Daoy (cell line): ENCODE data around the gene CTNNA1. TPM values are rescaled to one million over a fixed set of nuclear protein-coding genes. Genes with fewer than 3 reads are reported as not detected.
"Not testable (repeated sequence)": the region's sequence is repeated elsewhere in the genome, so short reads cannot be mapped to it uniquely, and the experiment has no call there.

Experiments
- DNase-seq: peaks from one replicate; pipeline ENCODE4 v3.0.0-alpha.2; 2015; ENCODE audit warnings: low read depth
- total RNA-seq: library from RNA; depleted of rRNA; stranded (reverse); fragments of >200 nt; shearing (Covaris generic); gene quantifications from 2 replicates; pipeline ENCODE4 v1.2.3, GENCODE V29; 2014

The CTNNA1 gene
- total RNA-seq, 1 experiment from 2014 or later: 255 TPM

- DNase-seq: no peak
Observed at GRCh38 chr5:138809391-138809790, 56.2 kb downstream of the CTNNA1 start.

DNA sequence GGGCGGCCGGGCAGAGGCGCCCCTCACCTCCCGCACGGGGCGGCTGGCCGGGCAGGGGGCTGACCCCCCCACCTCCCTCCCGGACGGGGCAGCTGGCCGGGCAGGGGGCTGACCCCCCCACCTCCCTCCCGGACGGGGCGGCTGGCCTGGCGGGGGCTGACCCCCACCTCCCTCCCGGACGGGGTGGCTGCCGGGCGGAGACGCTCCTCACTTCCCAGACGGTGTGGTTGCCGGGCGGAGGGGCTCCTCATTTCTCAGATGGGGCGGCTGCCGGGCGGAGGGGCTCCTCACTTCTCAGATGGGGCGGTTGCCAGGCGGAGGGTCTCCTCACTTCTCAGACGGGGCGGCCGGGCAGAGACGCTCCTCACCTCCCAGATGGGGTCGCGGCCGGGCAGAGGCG is 57.6 kb downstream of the CTNNA1 start:
- DNase-seq: not testable (repeated sequence)

GRCh38 chr5:138815529-138815928 is 62.3 kb downstream of the CTNNA1 start:
- no peak for DNase-seq

DNA sequence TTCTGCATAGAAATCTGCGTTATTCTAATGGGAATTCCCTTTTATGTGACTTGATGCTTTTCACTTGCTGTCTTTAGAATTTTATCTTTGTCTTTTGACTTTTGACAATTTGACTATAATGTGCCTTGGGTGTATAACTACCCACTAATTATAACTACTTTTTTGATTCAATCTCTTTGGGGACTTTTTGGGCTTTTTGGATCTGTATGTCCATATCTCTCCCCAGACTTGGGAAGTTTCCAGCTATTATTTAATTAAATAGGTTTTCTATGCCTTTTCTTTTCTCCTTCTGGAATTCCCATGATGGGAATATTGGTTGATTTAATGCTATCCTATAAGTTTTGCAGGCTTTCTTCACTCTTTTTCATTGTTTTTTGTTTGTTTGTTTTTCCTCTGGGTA is 64.0 kb downstream of the CTNNA1 start:
- no peak for DNase-seq

- DNase-seq: no peak
Observed at GRCh38 chr5:138819081-138819480, 65.9 kb downstream of the CTNNA1 start.

DNA sequence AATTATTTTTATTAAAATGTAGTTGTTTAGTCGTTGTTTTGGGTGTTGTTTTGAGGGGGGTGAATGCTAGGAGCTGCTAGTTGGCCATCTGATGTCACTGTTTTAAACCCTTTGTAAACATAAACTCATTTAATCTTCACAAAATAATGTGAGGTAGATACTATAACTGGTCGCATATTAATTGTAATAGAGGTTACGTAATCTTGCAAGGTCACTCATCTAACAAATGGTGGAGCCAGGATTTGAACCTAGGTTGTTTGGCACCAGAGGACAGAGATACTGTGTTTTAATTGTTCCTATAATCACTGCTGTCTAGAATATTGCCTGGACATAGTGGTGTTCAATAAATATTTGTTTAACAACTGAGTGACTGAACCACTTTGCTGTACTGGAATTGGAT is 67.5 kb downstream of the CTNNA1 start:
- DNase-seq: no peak

- DNase-seq: no peak
Observed at GRCh38 chr5:138824516-138824915, 71.3 kb downstream of the CTNNA1 start.

DNA sequence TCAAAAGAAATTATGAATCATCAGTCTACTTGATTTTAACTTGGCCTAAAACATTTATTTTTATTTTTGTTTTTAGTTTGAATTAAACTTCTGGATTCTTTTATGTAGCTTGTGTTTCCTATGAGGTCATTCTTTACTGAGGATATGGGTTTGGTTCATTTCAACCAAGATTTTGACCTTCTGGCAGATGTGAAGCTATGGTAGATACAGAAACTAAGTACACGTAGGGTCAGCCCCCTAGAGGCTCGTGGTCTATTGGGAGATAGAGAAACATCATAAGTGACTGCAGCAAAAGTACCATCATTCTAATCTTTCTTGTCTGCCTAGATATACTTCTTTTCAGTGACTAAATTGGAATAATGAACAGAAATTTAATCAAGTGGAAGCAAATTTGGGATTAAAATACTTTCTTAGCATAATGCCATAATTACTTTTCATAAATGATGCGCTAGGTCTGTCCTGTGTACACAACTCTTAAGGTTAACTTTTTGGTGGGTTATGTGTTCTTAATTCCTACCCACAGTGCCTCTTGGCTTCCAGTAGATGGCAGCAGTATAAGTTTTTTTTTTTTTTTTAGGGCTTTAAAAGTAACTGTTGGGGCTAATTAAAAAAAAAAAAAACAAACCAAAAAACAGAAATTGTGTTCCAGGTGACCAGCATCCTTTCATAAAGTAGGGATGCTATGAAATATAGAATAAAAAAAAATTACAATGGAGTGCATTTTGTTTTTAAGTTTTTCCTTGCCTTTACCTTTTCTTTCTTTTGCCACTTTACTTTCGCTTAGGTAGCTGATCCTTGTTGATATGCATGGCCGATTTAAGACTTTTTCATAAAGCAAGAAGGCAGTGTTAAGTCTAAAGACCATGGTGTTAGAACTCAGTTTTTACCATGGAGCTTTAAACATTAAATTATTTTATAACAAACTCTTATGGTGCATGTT is 72.0 kb downstream of the CTNNA1 start:
- no peak for DNase-seq

- DNase-seq: no peak
Observed at GRCh38 chr5:138828556-138828955, 75.3 kb downstream of the CTNNA1 start.

DNA sequence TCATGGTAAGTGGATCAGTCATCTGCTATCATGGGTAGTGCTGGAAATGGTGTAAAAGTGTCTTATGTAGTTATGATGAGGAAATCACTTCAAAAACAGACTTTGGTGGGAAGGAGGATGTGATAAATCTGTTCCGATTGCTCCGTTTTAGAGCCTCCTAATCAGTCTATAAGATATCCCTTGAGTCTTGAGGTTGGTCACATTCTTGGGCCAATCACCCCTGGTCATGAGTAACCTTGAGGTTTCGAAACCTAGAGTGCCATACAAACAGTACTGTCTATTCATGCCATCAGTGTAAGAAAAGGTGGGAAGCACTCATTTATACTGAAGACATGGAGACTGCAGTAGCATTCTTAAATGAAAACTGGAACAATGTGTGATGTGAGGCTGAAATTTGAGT is 76.1 kb downstream of the CTNNA1 start:
- DNase-seq: no peak

DNA sequence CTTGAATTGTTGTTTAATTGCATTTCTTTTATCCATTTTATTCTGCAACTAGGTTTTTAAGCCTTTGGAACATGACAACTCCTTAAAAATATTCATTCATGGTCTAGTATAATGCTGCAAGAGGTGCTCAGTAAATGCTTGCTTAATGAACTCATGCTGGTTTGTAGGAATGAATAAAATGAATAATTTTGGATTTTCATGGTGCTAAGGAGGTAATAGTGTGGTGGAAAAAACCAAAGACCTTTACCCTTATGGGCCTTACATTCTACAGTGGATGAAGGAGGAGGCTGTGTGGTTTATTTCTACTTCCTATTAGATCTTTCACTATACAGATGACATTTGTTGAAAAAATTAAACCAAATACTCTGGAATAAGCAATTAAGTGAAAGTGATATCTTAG is 78.5 kb downstream of the CTNNA1 start:
- no peak for DNase-seq

DNA sequence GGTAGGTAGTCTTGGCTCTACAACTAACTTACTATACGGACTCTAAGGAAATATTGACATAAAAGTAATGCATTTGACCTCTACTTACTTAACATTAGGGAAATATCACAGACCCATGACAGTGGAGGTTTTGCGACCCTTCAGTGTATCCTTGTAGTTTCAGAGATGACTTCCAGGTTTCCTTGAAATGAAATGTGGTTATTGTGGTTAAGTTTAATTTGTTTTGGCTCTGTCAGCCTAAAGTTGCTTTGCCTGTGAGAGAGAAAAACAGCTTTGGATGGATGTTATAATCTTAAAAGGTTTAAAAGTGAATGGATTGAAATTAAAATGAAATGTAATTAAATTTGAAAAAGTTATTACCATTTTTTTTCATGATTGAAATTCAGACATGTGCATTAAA is 79.0 kb downstream of the CTNNA1 start:
- DNase-seq: no peak

GRCh38 chr5:138833080-138833479 is 79.9 kb downstream of the CTNNA1 start:
- no peak for DNase-seq

DNA sequence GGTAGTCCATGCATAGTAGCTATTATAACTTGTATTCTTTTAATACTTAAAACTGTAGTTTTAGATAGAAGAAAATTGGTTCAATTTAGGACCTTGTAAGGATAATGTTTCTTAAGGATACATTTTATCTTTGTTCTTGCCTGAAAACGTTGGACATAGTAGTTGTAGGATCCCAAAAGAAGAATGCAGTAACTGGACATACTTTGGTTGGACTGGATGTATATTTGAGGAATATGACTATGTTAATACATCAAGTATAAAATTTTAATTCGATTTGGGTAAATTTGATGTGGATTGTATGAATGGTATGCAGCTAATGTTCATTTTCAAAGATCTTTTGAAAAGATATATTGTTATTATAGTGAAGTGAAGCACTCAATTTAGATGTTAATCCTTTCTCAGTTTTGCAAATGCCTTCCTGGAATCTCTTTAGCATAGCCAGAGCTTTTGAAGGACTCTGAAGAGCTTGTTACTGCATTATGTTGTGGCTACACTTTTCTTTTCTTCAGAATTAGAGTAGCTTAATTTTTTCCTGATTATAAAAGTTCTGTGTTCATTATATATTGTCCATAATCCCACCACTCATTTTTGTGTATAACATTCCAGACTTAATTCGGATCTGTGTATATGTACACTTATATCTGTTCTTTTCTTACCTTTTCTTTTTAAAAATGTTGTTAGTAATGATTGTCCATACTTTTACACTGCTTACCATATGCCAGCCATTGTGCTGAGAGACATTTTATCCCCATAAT is 80.7 kb downstream of the CTNNA1 start:
- DNase-seq: no peak

DNA sequence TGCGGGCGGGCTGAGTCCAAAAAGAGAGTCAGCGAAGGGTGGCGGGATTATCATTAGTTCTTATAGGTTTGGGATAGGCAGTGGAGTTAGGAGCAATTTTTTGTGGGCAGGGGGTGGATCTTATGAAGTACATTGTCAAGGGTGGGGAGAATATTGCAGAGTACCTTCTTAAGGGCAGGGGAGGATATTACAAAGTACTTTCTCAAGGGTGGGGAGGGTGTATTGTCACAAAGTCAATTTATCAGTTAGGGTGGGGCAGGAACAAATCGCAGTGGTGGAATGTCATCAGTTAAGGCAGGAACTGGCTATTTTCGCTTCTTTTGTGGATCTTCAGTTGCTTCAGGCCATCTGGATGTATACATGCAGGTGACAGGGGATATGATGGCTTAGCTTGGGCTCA is 81.6 kb downstream of the CTNNA1 start:
- not testable (repeated sequence) for DNase-seq

DNA sequence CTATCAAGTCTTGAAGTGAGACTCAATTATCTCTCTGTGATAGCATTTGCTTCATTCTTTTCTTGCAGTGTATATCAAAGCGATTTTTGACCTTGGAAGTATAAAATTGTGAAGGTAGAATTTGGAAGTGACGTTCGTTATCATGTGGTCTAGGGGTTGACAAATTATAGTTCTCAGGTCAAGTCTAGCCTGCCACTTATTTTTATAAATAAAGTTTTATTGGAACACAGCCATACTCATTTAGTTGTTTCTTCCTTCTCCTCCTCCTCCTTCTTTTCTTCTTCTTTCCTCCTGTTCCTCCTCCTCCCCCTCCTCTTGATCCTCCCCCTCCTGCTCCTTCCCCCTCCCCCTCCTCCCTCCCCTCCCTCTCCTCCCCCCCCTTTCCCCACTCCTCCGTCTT is 83.9 kb downstream of the CTNNA1 start:
- no peak for DNase-seq

DNA sequence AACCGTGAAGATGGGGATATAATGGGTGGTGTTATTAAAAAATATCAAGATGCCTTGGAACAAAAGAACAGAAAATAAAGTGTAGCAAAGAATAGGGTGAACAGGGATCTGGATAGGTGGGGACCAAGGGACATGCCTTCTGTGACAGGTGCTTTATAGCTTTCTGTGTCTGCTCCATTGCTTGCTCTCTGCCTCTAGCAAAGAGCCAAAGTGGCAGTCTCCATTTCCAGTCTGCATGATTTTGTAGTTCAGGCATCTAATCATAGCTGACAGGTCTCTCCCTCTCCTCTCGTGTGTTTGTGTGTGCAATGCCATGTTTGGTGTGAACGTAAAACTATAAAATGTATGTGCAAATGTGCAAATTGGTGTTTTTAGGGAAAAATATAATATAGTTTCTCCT is 86.9 kb downstream of the CTNNA1 start:
- DNase-seq: no peak

- no peak for DNase-seq
Observed at GRCh38 chr5:138841531-138841930, 88.3 kb downstream of the CTNNA1 start.

DNA sequence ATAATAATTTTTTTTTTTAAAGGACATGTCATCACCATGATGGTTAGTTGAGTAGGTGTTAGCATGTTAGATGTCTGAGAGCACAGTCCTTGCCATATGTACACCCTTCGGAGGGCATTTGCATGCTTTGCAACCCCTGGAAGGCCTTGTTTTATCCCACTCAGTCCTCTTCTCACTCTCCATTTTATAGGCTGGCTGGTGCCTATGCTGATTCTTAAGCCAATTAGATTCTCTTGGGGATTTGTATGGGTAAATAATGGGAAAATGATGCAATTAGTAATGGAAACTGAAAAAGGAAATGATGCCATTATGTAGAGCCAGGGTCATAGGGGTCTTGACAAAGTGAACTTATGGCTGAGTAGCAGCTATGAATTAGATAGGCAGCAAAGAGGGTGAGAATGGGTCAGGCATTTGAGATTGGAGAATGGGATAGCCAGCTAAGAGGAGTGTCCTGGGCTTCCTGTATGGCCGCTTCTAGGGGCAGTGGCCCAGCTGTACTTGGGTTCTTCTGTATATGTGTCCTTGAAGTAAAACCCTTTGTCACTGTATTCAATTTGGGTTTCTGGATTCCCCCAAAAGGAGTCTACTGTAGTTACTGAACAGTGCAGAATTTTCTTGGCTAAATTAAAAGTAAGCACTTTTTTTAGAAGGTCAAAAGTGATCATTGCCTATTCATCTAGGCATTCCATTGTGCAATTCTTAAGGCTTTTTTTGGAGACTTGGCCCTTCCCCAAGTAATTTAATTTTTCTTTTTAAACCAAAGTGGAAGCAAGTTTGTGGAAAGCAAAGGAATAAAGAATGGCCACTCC is 90.3 kb downstream of the CTNNA1 start:
- no peak for DNase-seq

DNA sequence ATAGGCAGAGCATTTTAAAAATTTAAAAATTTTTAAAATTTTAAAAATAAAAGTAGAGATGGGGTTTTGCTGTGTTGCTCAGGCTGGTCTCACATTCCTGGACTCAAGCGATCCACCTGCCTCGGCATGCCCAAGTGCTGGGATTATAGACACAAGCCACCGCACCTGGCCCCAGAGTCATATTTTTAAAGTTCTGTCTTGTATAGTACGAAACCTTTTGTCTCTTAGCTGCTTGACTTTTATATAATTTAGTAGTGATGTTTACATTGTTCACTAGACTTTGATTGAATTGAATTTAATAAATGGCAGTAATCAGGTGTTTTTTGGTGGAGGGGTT is 90.9 kb downstream of the CTNNA1 start:
- DNase-seq: no peak

GRCh38 chr5:138844812-138845513 is 91.7 kb downstream of the CTNNA1 start:
- DNase-seq: peak; percentile 53

DNA sequence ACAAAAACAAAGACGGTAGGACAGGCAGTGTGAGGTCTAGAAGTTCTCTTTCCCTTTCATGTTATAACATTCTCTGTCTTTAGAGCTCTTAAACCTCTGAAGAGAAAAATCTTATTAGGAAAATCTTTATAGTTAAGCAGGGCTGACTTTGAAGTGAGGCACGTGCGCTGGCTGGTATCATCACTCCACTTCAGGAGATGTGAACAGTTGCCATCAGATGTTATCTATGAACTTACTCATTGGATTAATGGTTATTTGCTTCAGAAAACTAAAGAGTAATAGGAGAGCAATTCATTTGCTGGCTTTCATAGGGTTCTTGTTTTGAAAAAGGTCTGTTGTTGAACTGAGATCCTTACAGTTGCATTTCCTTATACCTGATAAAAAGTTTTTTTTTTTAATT is 96.2 kb downstream of the CTNNA1 start:
- DNase-seq: no peak
